Ramos (cell line): ENCODE results near the gene PRSS56.

ENCODE experiments used
- in situ Hi-C: fragments of 300-500 bp; cut with MboI; formaldehyde crosslinking; loops from one replicate; pipeline ENCODE4 v1.14.3; 2022; ENCODE audit warnings: low sequenced_read_pairs; ENCODE audit not compliant: unreplicated experiment

Gene PRSS56

GRCh38 chr2:232519581-232520438 is at the start of gene PRSS56:
TSS of gene PRSS56 (plus strand) at chr2:232520388. CDS start at chr2:232520599, 211 bp downstream.
- in situ Hi-C loops: loop anchor here (10.0 kb wide), 1 partner anchor 615 kb away; no protein-coding TSS in a partner anchor

DNA sequence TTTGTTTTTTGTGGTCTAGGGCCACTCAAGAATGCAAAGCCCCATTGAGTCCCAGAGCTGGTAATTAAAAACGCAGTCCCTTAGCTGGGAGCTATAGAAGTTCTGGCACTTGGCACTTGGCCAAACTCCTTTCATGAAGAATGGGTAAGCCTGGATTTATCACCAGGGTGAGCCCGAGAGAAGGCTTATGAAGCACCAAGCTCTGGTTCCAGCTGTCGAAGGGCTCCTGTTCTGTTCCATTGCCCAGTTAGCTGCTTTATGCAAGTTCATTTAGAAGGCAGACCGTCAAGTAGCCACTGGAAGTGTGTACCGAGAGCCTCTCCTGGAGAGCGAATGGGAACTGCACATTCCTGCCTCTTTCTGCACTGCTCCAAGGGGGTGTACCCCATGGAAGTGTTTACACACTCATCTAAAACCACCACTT is 46.7 kb upstream of the PRSS56 start:
- in situ Hi-C loops: no loop called here

DNA sequence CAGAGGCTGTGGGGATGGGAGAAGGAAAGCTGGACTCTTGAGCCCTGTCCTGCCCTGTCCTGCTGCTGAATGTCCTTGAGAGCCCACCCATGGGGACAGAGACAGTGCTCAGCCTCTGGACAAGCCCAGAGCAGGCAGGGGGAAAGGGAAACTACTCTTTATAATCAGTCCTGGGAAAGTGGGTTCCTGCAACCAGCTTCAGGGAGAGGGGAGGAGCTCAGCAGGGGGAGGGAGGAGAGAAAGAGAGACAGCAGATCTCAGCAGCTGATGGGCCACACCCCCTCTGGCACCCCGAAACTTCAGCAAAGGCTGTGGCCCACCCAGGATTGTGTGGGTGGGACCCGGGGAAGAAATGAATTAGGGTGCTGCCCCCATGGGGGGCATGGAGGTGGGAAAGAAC is 44.1 kb upstream of the PRSS56 start:
- in situ Hi-C loops: no loop called here

- in situ Hi-C loops: no loop called here
Observed at GRCh38 chr2:232476791-232477190, 43.4 kb upstream of the PRSS56 start.

GRCh38 chr2:232477751-232478510 is 42.3 kb upstream of the PRSS56 start:
- in situ Hi-C loops: no loop called here

DNA sequence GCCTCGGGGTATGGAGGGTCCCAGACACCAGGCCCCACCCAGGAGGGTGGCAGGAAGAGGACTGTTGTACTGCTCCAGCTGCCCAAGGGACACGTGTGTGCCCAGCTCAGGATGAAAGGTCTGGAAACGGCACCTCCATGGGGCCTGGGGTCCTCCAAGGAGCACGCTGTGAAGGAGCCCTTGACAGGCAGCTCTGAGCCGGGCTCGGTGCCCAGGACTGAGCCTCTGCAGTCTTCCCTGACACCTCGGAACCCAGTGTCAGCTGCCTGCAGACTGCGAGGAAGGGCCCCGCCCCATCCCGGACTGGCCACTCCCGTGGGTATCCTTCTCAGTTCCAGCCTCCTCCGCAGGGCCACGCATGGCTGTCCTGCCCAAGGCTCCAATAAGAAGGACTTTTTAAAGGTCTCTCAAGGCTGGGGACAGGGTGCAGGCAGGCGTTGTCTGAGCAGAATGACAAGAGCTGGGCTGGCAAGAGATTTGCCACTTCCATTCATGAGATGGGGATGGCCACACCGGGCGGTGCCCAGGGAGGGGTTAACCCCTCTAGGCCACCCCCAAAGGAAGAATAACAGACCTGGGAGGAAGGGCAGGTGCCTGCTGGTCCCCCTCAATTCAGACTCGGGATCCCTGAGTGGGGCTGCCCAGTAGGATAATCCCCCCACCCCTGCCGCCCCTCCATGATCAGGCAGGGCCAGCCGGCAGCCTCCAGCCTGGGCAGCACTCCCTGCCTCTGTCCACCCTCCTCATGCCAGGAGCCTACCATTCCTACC is 41.4 kb upstream of the PRSS56 start:
- in situ Hi-C loops: no loop called here

DNA sequence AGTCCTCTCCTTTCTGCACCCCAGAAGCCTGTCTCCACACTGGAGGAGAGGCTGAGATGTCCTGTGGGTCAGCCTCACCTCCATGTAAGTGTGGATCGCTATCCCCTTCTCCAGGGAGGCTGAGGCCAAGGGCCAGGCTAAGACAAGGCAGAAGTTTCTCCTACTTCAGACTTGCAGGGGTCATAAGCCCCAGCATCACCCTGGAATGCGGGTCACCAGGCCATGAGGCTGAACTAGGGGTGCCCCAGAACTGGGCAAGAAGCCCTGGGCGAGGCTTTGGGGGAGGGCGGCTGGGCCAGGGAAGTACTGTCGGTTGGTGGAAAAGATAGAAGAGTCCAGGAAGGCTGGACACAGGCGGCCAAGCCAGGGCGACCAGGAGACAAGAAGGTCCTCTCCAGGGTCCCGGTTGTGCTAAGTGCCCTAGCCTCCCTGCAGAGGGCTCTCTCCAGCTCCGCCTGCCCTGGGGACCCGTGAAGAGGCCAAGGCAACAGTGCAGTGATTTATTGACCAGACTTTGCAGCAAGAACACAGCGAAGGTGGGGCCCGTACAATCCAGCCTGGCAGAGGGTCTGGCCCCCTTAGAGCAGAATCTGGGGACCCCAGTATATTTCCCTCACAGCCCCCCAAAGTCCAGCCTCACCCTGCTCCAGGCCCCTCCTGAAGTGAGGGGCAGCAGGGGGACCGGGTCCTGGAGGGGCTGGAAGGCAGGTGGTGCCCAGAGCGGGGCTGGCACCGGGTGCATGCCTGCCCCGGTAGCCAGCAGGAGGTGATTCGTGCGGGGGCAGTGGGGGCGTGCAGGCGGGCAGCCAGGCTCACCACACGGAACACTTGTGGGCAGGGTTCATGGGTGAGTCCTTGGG is 40.6 kb upstream of the PRSS56 start:
- in situ Hi-C loops: no loop called here

DNA sequence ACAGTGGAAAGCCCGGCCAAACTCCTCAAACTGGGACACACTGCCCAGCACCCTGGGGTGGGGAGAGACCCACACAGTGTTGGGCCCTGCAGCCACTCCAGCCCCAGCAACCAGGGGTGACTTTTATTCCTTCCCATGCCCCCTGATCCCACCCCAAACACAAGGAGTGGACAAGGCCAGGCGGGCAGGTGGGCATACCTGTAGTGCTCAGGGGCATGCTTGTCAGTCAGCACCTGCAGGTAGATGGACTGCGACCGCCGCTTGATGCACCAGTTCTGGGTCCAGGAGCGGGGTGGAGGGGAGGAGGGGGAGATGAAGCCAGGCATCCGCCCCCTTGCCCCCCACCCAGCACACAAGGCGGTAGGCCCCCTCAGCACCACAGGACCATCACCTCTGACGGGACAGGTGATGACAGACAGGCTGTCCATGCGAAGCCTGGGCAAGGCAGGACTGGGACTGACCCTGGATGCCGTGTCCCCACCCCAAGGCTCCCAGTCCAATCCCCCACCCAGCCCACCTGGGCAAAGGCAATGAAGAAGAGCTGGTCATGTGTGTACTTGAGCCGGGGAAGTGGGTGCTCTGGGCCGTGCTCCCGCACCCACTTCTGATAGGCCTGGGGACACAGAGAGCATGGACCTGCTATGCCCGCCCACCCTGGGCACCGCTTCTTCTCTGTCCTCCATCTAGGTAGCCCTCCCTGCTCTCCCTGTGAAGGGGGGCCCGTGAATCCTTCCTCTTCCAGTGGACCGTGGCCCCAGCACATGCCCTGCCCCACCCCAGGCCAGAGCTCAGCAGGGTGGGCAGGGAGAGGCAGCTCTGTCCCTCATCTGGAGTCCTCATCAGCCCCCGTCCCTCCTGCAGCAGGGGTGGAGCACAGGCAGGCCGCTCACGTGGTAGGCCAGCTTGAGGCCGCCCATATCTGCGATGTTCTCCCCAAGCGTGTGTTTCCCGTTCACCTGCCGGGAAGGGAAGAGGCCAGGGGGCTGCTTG is 39.7 kb upstream of the PRSS56 start:
- in situ Hi-C loops: no loop called here

- in situ Hi-C loops: no loop called here
Observed at GRCh38 chr2:232481322-232482140, 38.7 kb upstream of the PRSS56 start.

GRCh38 chr2:232482301-232483238 is 37.6 kb upstream of the PRSS56 start:
- in situ Hi-C loops: no loop called here

GRCh38 chr2:232483311-232483922 is 36.8 kb upstream of the PRSS56 start:
- in situ Hi-C loops: no loop called here

- in situ Hi-C loops: no loop called here
Observed at GRCh38 chr2:232483923-232484627, 36.1 kb upstream of the PRSS56 start.

DNA sequence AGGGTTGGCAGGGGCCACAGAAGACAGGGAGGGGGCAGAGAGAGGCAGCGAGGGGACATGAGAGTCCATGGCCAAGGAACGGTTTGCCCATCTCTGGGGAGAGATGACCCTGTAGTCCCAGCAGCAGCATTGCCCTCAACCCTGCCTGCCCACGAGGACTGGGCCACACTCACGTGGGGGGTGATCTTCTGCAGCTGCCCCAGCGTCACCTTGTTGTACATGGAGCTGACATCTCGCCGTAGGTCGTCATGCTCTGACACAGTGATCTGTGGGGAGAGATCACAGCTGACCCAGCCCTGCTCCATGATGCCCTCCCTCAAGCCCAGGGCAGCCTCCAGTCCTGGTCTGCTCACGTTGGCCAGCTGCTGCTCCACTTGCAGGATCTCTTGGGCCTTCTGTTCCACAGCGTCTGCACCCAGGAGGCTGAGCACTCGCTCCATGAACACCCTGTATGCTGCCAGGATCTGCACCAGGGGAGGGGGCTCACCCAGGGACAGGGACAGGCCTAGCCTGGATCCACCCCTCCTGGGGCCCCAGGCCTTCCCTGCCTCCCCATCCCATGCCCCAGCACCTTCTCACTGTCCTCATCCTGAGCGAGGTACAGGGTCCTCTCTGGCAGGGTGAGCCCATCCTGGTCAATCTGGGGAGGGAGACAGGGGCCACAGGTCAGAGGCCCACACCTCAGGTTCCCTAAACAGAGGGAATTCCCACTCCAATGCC is 35.4 kb upstream of the PRSS56 start:
- in situ Hi-C loops: no loop called here

DNA sequence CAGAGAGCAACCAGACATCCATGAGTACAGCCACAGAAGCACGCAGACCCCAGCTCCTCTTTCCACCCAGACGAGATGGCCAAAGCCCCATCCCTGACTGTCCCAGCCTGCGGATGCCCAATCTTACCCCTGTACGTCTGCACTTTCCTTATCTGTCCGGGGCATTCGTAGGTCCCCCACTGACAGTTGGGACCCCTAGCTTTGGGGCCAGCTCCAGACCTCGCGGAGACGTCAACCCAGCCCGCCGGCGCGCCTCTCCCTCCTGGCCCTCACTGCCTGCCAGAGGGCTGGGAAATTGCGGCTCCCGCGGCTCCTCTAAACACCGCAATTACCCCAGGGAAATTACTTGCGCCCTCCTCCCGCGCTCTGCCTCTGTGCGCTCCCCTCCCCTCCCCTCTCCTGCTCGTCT is 34.8 kb upstream of the PRSS56 start:
- in situ Hi-C loops: no loop called here
